HG03520 (cell line): ENCODE measurements around the gene DSTYK.

Source experiments
- ATAC-seq: cut with Tn5 transposase; IDR thresholded peaks from one replicate; pipeline ENCODE4 v1.9.1; 2021; ENCODE audit warnings: mild to moderate bottlenecking, moderate library complexity; ENCODE audit not compliant: unreplicated experiment

The DSTYK gene

GRCh38 chr1:205225901-205226765 lies 14.6 kb upstream of the DSTYK start:
- no peak for ATAC-seq

- ATAC-seq = no peak
These were observed 13.2 kb upstream of the DSTYK start for GRCh38 chr1:205224736-205225135.

GRCh38 chr1:205220421-205220820 lies 8.9 kb upstream of the DSTYK start:
- no peak for ATAC-seq

GRCh38 chr1:205217418-205217817 lies 5.9 kb upstream of the DSTYK start:
- no peak for ATAC-seq

DNA sequence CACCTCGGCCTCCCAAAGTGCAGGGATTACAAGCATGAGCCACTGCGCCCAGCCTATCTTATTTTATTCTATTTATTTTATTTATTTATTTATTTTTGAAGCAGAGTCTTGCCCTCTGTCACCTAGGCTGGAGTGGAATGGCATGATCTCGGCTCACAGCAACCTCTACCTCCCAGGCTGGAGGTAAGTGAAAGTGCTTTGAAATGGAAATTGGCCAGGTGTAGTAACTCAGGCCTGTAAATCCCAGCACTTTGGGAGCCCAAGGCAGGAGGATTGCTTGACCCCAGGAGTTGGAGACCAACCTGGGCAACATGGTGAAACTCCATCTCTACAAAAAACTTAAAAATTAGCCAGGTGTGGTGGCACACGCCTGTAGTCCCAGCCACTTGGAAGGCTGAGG lies 5.1 kb upstream of the DSTYK start:
- no peak for ATAC-seq

- no peak for ATAC-seq
These were observed 3.3 kb upstream of the DSTYK start for GRCh38 chr1:205214756-205215155.

- peak; percentile 30 for ATAC-seq
These were observed 486 bp upstream of the DSTYK start for GRCh38 chr1:205211839-205212536.

DNA sequence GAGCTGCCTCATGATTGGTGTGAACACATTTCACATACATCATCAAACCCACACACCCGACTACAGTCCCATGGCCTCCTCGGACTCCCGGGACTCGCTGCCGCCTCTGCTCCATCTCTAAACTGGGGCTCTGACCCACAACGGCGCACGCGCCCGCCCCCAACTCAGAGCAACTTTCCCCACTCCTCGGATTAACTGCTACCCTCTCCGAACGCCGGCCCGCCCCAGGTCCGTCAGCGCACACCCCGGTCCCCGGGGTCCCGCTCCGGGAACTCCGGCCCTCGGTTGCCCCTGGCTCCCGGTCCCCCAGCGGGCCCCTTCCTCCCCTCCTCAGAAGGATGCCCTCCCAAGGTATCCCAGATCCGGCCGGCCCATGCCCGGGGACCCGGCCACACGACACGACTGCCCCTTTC lies 740 bp downstream of the DSTYK start:
- ATAC-seq = no peak

GRCh38 chr1:205208811-205209210 lies 2.7 kb downstream of the DSTYK start:
- ATAC-seq = no peak

GRCh38 chr1:205205055-205205454 lies 6.4 kb downstream of the DSTYK start:
- no peak for ATAC-seq

DNA sequence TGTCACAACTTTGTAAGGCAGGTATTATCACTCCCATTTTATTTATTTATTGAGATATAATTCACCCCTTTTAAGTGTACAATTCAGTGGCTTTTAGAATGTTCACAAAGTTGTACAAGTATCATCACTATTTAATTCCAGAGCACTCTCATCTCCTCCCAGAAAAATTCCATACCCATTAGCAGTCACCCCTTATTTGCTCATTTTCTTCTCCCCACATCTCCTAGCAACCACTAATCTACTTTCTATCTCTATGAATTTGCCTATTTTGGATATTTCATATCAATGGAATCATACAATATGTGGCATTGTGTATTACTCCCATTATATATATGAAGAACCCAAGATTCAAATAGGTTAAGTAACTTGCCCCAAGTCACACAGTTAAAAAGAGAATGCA lies 7.0 kb downstream of the DSTYK start:
- no peak for ATAC-seq

- no peak for ATAC-seq
These were observed 11.6 kb downstream of the DSTYK start for GRCh38 chr1:205199931-205200299.

DNA sequence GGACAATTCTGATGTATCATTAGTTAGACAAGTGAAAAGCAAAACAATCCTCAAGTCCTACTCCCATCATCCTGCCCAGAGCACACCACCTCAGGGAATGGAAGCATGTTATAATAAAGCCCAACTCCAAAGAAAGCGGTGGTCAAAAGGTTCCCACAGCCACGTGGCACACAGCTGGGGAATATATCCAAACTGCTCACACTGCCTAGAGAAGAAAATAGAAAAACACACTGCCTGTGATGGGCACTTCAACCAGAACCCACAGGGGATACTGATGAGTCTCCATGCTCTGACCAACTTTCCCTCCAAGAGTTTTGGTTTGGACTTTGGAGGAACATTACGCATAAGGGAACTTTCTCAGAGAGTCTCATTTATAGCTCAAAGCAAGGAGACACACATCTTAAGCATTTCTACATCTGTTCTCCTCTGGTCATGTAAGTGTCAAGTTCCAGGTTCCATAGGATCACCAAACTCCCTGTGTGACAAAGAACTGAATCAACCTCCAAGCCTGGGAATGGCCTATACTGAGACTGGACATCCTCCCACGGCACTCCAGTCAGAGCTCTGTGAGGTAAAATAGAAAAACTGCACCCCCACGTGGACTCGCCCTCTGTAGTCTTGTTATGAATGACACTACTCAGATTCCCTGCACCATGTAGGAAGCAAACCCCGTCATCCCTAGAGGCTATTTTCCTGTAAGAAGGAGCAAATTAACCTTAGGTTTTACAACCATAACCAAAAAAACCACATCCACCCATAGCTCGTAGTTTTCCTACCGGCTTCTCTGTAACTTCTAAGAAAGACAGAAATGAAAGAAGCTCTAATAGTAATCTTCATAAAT lies 12.2 kb downstream of the DSTYK start:
- ATAC-seq = no peak

- no peak for ATAC-seq
These were observed 19.2 kb downstream of the DSTYK start for GRCh38 chr1:205192287-205192686.

GRCh38 chr1:205191622-205192021 lies 19.9 kb downstream of the DSTYK start:
- no peak for ATAC-seq

DNA sequence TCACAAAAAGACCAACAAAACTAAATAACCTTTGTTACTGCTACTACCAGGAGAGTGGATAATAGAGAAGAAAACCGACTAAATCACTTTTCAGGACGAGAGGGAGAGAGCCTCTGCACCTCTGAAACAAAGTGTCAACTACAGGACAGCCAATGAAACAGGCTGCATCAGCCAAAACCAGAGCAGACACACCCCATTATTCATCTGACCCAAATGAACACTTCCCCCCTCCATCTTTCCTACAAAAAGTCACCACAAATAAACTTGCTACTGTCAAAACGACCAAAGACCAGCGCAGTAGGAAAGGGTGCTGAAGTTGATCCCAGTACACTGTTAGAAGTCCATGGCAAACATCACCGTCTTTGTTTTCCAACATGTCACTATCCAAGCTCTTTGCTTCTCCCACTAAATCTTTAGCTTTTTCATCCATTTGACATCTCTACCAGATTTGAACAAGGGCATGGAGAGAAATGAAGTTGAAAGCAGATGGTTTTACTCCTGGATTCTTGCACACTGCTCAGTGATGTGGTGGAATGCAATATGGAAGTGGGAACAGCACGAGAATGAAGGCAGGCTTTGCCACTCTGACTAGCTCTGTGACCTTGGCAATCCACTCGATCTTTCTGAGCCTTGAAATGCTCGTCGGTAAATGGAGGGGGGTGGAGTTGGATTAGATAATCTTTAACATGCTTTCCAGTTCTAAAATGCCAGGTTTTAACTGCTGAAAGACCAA lies 20.5 kb downstream of the DSTYK start:
- no peak for ATAC-seq

GRCh38 chr1:205189131-205189530 lies 22.4 kb downstream of the DSTYK start:
- ATAC-seq = no peak

DNA sequence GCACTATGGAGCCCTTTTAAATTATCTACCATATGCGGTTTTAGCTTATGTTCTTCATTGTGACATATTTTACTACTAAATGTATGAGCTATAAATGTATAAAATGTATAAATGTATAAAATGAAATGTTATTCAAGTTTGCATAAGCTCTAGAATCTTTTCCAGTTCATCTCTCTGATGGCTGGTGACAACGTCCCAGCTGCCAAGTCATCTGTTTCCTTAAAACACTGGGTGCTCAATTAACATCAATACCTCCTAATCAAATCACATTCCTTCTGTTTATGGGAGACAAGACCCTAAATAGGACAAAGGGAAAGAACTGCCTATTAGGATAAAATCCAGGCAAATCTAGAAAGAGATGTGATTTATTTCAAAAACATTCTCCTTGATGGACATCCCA lies 22.9 kb downstream of the DSTYK start:
- ATAC-seq = no peak

DNA sequence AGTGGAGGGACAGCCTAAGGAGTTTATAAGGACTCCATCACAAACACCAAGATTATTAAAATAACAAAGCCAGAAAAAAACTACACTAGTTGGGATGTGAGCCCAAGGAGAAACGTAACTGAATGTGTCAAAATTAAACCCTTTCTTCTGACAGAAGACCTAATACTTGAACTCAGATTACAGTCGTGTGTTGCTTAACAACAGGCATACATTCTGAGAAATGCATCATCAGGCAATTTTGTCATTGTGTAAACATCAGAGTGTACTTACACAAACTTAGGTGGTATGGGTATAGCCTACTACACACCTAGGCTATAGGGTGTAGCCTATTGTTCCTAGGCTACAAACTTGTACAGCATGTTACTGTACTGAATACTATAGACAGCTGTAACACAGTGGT lies 23.4 kb downstream of the DSTYK start:
- no peak for ATAC-seq

GRCh38 chr1:205187420-205187819 lies 24.1 kb downstream of the DSTYK start:
- no peak for ATAC-seq

DNA sequence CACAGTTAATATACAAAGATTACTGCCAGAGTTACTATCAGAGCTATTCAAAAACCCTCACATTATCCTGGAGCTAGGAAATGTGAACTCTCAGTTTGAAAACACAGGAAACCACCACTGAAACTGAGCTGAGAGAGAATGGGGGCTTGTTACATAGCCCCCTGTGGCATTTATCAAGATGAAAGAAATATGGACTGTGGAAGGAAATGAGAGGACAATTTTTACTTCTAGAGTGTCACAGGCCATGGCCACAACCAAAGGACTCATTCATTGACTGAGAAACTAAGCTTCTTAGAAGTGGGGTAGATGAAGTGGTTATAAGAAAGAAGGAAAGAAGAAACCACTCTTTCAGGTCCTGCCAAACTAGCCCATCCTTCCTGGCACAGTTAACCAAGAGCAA lies 25.3 kb downstream of the DSTYK start:
- no peak for ATAC-seq
